GM12892 (cell line): ENCODE results near the gene GIPC1.

Experiments
- POLR2A ChIP-seq: IDR thresholded peaks from 2 replicates; pipeline ENCODE4 v1.6.1; 2011; ENCODE audit warnings: low read depth, low read length, control low read depth
- TAF1 ChIP-seq: IDR thresholded peaks from 2 replicates; pipeline ENCODE4 v1.6.1; 2011; ENCODE audit warnings: low read depth, mild to moderate bottlenecking, control low read depth, low read length, borderline replicate concordance

- TF ChIP-seq POLR2A (no peak), TAF1 (no peak)
Observed at GRCh38 chr19:14467391-14467790, 28.5 kb downstream of the GIPC1 start.
